ENCODE results near the gene ACP7.
"Not testable (repeated sequence)": the region's sequence is repeated elsewhere in the genome, so short reads cannot be mapped to it uniquely, and the experiment has no call there.

ACP7 gene

DNA sequence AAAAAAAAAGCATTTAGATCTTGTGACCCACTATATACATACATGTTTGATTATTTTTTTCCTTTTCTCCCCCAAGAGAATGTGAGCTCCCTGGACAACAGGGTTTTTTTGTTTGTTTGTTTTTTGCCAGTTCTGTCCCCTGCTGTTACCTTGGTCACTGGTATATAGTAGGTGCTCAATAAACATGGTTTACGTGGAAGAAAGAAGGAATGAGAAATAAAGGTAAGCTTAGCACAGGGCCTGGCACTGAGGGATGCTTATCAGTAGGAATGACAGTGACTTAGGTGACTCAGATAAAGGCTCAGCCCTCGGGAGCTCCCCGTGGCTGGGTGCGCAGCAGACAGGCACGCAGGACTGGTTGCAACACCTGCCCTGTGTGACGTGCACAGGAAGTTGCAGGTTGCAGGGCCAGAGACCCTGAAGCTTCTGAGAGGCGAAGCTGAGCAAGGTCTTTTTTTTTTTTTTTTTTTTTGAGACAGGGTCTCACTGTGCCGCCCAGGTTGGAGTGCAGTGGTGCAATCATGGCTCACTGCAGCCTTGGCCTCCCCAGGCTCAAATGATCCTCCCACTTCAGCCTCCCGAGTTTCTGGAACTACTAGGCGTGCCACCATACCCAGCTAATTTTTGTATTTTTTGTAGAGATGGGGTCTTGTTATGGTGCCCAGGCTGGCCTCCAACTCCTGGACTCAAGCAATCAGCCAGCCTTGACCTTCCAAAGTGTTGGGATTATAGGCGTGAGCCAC is 31.1 kb downstream of the ACP7 start:
- no peaks in the 10 kb centered on the region for H3K36me3 ChIP-seq (ENCODE audit: control insufficient read depth, insufficient read depth, low read length)
- no peak overlapping the region for H3K4me3 ChIP-seq (ENCODE audit: low read length)
- no peak overlapping the region for H3K9ac ChIP-seq (ENCODE audit: low read length)
- no peaks in the 10 kb centered on the region for H3K27me3 ChIP-seq (ENCODE audit: control insufficient read depth, insufficient read depth, low read length)
- H3K9me3 ChIP-seq (ENCODE audit: control insufficient read depth, low read length): no peaks in the 10 kb centered on the region
- H3K4me1 ChIP-seq (ENCODE audit: control insufficient read depth, insufficient read depth, low read length): peaks cover 5% of the 10 kb centered on the region

- H3K9me3 ChIP-seq (ENCODE audit: control insufficient read depth, low read length); H3K9ac ChIP-seq (ENCODE audit: low read length); H3K4me1 ChIP-seq (ENCODE audit: control insufficient read depth, insufficient read depth, low read length); H3K4me3 ChIP-seq (ENCODE audit: low read length); H3K27me3 ChIP-seq (ENCODE audit: control insufficient read depth, insufficient read depth, low read length); H3K36me3 ChIP-seq (ENCODE audit: control insufficient read depth, insufficient read depth, low read length): not testable (repeated sequence)
These were observed 32.9 kb downstream of the ACP7 start for GRCh38 chr19:39117023-39117422.

GRCh38 chr19:39119830-39120229 is 35.7 kb downstream of the ACP7 start:
- no peak overlapping the region for H3K4me3 ChIP-seq (ENCODE audit: low read length)
- no peak overlapping the region for H3K9ac ChIP-seq (ENCODE audit: low read length)
- H3K4me1 ChIP-seq (ENCODE audit: control insufficient read depth, insufficient read depth, low read length): peaks cover 10% of the 10 kb centered on the region
- no peaks in the 10 kb centered on the region for H3K27me3 ChIP-seq (ENCODE audit: control insufficient read depth, insufficient read depth, low read length)
- no peaks in the 10 kb centered on the region for H3K36me3 ChIP-seq (ENCODE audit: control insufficient read depth, insufficient read depth, low read length)
- H3K9me3 ChIP-seq (ENCODE audit: control insufficient read depth, low read length): no peaks in the 10 kb centered on the region

DNA sequence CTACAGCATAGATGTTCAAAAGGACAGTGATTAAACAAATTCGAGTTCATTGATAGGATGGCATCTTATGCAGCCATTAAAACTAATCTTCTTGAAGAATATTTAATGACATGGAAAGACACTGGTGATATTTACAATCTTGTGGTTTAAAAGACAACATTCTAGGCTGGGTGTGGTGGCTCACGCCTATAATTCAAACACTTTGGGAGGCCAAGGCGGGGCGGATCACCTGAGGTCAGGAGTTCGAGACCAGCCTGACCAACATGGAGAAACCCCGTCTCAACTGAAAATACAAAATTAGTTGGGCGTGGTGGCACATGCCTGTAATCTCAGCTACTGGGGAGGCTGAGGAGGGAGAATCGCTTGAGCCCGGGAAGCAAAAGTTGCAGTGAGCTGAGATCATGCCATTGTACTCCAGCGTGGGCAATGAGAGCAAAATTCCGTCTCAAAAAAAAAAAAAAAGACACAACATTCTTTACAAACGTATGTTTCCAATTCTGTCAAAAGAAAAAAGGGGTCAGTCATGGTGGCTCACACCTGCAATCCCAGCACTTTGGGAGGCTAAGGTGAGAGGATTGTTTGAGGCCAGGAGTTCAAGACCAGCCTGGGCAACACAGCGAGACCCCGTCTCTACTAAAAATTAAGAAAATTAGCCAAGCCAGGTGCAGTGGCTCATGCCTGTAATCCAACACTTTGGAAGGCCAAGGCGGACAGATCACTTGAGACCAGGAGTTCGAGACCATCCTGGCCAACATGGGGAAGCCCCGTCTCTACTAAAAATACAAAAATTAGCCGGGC is 39.0 kb downstream of the ACP7 start:
- H3K9me3 ChIP-seq (ENCODE audit: control insufficient read depth, low read length): no peaks in the 10 kb centered on the region
- no peak overlapping the region for H3K9ac ChIP-seq (ENCODE audit: low read length)
- no peak overlapping the region for H3K4me3 ChIP-seq (ENCODE audit: low read length)
- peaks cover 30% of the 10 kb centered on the region for H3K4me1 ChIP-seq (ENCODE audit: control insufficient read depth, insufficient read depth, low read length)
- H3K27me3 ChIP-seq (ENCODE audit: control insufficient read depth, insufficient read depth, low read length): no peaks in the 10 kb centered on the region
- H3K36me3 ChIP-seq (ENCODE audit: control insufficient read depth, insufficient read depth, low read length): no peaks in the 10 kb centered on the region

DNA sequence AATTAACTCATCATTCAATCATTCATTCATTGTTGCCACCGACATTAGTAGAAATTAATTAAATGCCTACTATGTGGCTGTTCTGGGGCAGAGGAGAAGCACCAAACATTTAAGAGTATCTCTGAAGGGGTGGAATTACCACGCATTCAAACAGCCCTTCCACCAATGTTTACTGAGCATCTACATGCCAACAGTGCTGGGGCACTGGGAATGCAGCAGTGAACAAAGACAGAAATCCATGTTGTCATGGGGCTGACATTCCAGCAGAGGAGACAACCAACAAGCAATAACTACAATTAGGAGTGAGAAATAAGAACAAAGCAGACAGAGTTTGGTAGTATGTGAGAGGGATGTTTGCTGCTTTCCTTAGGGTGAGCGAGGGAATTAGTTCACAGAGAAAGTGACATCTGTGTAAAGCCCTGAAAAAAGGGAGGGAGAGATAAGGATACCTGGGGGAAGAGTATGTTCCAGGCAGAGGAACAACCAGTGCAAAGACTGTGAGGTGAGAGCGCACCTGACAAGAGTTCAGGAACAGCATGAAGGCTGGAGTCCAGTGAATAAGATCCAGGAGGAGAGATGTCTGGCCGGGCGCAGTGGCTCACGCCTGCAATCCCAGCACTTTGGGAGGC is 40.1 kb downstream of the ACP7 start:
- Histone ChIP-seq H3K4me3 (ENCODE audit: low read length) (no peak overlapping the region), H3K27me3 (ENCODE audit: control insufficient read depth, insufficient read depth, low read length) (no peaks in the 10 kb centered on the region), H3K9ac (ENCODE audit: low read length) (no peak overlapping the region), H3K9me3 (ENCODE audit: control insufficient read depth, low read length) (no peaks in the 10 kb centered on the region), H3K4me1 (ENCODE audit: control insufficient read depth, insufficient read depth, low read length) (peaks cover 38% of the 10 kb centered on the region), H3K36me3 (ENCODE audit: control insufficient read depth, insufficient read depth, low read length) (no peaks in the 10 kb centered on the region)

- Histone ChIP-seq H3K9me3 (ENCODE audit: control insufficient read depth, low read length) (no peaks in the 10 kb centered on the region), H3K9ac (ENCODE audit: low read length) (peak overlapping the region; percentile 82), H3K4me1 (ENCODE audit: control insufficient read depth, insufficient read depth, low read length) (peaks cover 39% of the 10 kb centered on the region), H3K36me3 (ENCODE audit: control insufficient read depth, insufficient read depth, low read length) (no peaks in the 10 kb centered on the region), H3K27me3 (ENCODE audit: control insufficient read depth, insufficient read depth, low read length) (no peaks in the 10 kb centered on the region), H3K4me3 (ENCODE audit: low read length) (peak overlapping the region; percentile 50)
These were observed 41.0 kb downstream of the ACP7 start for GRCh38 chr19:39125199-39125553.

GRCh38 chr19:39125554-39126311 is 41.6 kb downstream of the ACP7 start, which contains the start of gene PAK4:
TSS of gene PAK4 (plus strand) at chr19:39125786. CDS start at chr19:39169554, 43,768 bp downstream.
- peak within 1 kb of the TSS; percentile 50 for H3K4me3 ChIP-seq (ENCODE audit: low read length)
- H3K9me3 ChIP-seq (ENCODE audit: control insufficient read depth, low read length): no peaks in the 10 kb centered on the region
- H3K27me3 ChIP-seq (ENCODE audit: control insufficient read depth, insufficient read depth, low read length): no peaks in the 10 kb centered on the region
- peak within 1 kb of the TSS; percentile 82 for H3K9ac ChIP-seq (ENCODE audit: low read length)
- peaks cover 41% of the 10 kb centered on the region for H3K4me1 ChIP-seq (ENCODE audit: control insufficient read depth, insufficient read depth, low read length)
- no peaks in the 10 kb centered on the region for H3K36me3 ChIP-seq (ENCODE audit: control insufficient read depth, insufficient read depth, low read length)

GRCh38 chr19:39126312-39127187 is 42.4 kb downstream of the ACP7 start:
- H3K9me3 ChIP-seq (ENCODE audit: control insufficient read depth, low read length): no peaks in the 10 kb centered on the region
- no peaks in the 10 kb centered on the region for H3K36me3 ChIP-seq (ENCODE audit: control insufficient read depth, insufficient read depth, low read length)
- H3K9ac ChIP-seq (ENCODE audit: low read length): peak overlapping the region; percentile 82
- peaks cover 49% of the 10 kb centered on the region for H3K4me1 ChIP-seq (ENCODE audit: control insufficient read depth, insufficient read depth, low read length)
- peak overlapping the region; percentile 45 for H3K4me3 ChIP-seq (ENCODE audit: low read length)
- no peaks in the 10 kb centered on the region for H3K27me3 ChIP-seq (ENCODE audit: control insufficient read depth, insufficient read depth, low read length)

DNA sequence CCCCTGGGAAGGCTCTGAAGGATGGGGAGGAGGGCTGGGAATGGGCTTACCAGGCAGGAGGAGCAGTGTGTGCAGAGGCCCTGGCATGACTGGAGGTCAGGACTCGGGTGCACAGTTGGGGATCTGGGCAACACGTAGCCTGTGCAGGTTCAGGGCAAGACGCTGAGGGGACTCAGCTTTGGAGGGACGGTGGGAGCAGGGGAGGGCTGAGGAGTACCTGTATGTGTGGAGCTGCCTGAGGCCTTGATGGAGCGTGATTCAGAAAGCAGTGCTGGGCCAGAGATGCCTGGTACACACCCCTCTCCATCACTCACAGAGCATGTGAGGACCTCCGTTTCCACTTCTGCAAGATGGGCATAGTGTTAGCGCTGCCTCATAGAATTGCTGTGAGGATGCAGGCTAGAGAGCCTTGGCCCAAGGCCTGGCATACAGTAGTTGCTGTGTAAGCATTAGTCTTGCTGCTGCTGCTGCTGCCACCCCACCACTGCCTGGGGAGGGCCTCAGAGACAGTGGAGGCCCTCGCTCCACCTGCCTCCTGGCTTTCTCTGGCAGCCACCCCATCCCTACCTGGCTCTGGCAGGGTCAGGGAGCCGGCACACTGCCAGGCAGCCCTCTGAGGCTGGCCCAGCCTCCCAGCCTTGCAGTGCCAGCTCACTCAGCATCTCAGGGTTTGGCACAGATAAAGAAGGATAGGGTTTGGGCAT is 43.8 kb downstream of the ACP7 start:
- Histone ChIP-seq H3K36me3 (ENCODE audit: control insufficient read depth, insufficient read depth, low read length) (no peaks in the 10 kb centered on the region), H3K9me3 (ENCODE audit: control insufficient read depth, low read length) (no peaks in the 10 kb centered on the region), H3K4me1 (ENCODE audit: control insufficient read depth, insufficient read depth, low read length) (peaks cover 53% of the 10 kb centered on the region), H3K9ac (ENCODE audit: low read length) (no peak overlapping the region), H3K27me3 (ENCODE audit: control insufficient read depth, insufficient read depth, low read length) (no peaks in the 10 kb centered on the region), H3K4me3 (ENCODE audit: low read length) (no peak overlapping the region)

DNA sequence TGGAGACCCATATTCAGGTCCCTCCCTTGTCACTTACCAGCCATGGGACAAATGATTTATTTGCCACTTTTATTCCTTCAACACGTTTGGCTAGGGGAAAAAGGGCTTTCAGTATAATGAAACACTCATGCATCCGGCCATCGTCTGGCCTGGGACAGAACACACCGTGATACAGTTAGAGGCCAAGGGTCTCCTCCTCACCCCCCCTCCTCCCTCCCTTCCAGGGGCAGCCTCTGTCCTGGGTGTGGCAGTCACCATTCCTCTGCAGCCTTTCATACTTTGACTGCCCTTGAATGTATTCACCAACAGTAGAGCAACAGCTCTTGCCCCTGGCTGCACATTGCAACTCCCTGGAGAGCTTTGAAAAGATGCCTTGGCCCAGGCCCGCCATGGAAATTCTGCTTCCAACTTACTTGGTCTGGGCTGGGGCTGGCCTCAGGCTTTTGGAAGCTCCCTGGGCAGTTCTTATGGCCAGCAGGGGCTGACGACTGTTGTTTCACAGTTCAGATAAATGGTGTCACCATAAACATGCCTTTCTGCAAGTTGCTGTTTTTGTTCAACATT is 44.4 kb downstream of the ACP7 start:
- Histone ChIP-seq H3K9me3 (ENCODE audit: control insufficient read depth, low read length) (no peaks in the 10 kb centered on the region), H3K4me1 (ENCODE audit: control insufficient read depth, insufficient read depth, low read length) (peaks cover 57% of the 10 kb centered on the region), H3K27me3 (ENCODE audit: control insufficient read depth, insufficient read depth, low read length) (no peaks in the 10 kb centered on the region), H3K9ac (ENCODE audit: low read length) (no peak overlapping the region), H3K4me3 (ENCODE audit: low read length) (no peak overlapping the region), H3K36me3 (ENCODE audit: control insufficient read depth, insufficient read depth, low read length) (no peaks in the 10 kb centered on the region)

Data from mucosa of stomach (tissue), 1 donor.